Esophagus muscularis mucosa (tissue), 4 donors: Measurements from ENCODE around the gene TNPO1. TPM values are rescaled to one million over a fixed set of nuclear protein-coding genes. Genes with fewer than 3 reads are reported as not detected.

Source experiments
- DNase-seq: peaks from one replicate; pipeline ENCODE4 v3.0.0-alpha.2; 2017; ENCODE audit errors: extremely low spot score
- H3K27ac ChIP-seq, 4 donors: fragments of 200-600 bp; sonication (generic); replicated peaks in 1 of 4; 1 replicate in 3 of 4; 2 replicates in 1 of 4; pipeline ENCODE4 v1.5.1; 2016 to 2019; ENCODE audit warnings: mild to moderate bottlenecking in 1 of 4
- H3K27me3 ChIP-seq, 4 donors: fragments of 200-600 bp; sonication (generic); one replicate each; pipeline versions ENCODE4 v1.5.1 to v1.6.0; 2016 to 2019
- H3K36me3 ChIP-seq, 4 donors: fragments of 200-600 bp; sonication (generic); one replicate each; pipeline ENCODE4 v1.5.1; 2016 to 2019
- H3K4me1 ChIP-seq, 4 donors: fragments of 200-600 bp; sonication (generic); one replicate each; pipeline ENCODE4 v1.5.1; 2016 to 2019
- H3K4me3 ChIP-seq, 4 donors: fragments of 200-600 bp; sonication (generic); 1 replicate in 2 of 4; 2 replicates in 2 of 4; pipeline ENCODE4 v1.5.1; 2016 to 2019; ENCODE audit warnings: mild to moderate bottlenecking in 4 of 4, moderate library complexity in 1 of 4
- H3K9me3 ChIP-seq, 4 donors: fragments of 200-600 bp; sonication (generic); 1 replicate in 3 of 4; 2 replicates in 1 of 4; pipeline ENCODE4 v1.5.1; 2016 to 2019
- EP300 ChIP-seq: sonication (generic); formaldehyde crosslinking; IDR thresholded peaks from one replicate; pipeline ENCODE4 v1.6.1; 2017; ENCODE audit warnings: antibody characterized with exemption
- POLR2A ChIP-seq: fragments of 450-650 bp; IDR thresholded peaks from one replicate; pipeline ENCODE4 v1.6.1; 2017; ENCODE audit warnings: antibody characterized with exemption, moderate library complexity, mild to moderate bottlenecking, low read depth
- POLR2AphosphoS5 ChIP-seq, 2 donors: sonication (generic); formaldehyde crosslinking; IDR thresholded peaks; one replicate each; pipeline ENCODE4 v1.6.1; 2017; ENCODE audit warnings: antibody characterized with exemption in 2 of 2
- WGBS: methylation state at CpG from one replicate; pipeline ENCODE4 v1.1.5; 2018; 5-methylcytosine and 5-hydroxymethylcytosine counted together
- intact Hi-C: fragments of 100-400 bp; cut with DNase I; formaldehyde crosslinking; loops from one replicate; pipeline ENCODE4 v1.15.1; 2023
- total RNA-seq, 4 donors: library from RNA; depleted of rRNA; stranded (reverse); fragments of >200 nt; gene quantifications; one replicate each; pipeline versions ENCODE4 v1.1.0 to v1.2.1, GENCODE V29; 2016
- TF ChIP-seq, protein P1 (sequence below), 3 experiments: fragments of 200-600 bp in 2 of 3; fragments of 450-650 bp in 1 of 3; sonication (generic) in 2 of 3; IDR thresholded peaks; one replicate each; pipeline ENCODE4 v1.5.1; 2017 to 2019; ENCODE audit warnings: antibody characterized with exemption in 3 of 3, mild to moderate bottlenecking in 2 of 3, moderate library complexity in 1 of 3

Gene TNPO1
- total RNA-seq, 4 donors from 2014 or later, result 67.8 to 81.8 (median 71.3) TPM

DNA sequence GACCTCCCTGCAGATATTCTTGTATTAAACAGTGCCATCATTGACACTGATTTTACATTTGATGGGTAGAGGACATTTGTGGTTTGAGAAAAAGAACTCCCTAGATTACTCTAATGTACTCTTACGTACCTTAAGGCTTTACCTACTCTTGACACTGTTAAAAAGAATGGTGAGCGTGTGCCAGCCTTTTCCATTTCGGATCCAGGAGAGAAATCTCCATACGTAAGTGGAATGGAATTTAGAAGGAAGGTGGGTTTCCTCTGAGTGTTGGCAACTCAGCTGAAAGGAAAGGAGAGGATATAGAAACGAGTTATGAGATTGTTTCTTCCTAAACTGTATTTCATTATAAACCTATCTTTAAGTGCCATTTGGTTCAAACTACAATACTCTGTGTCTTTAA lies 40.9 kb downstream of the TNPO1 start:
- intact Hi-C loops, result no loop called here
- H3K4me1 ChIP-seq, result peaks cover 33 to 68% (median 54%) of the 10 kb centered on the region in 4 donors
- 82% methylated on average over 5 of the region's 5 CpGs for WGBS

DNA sequence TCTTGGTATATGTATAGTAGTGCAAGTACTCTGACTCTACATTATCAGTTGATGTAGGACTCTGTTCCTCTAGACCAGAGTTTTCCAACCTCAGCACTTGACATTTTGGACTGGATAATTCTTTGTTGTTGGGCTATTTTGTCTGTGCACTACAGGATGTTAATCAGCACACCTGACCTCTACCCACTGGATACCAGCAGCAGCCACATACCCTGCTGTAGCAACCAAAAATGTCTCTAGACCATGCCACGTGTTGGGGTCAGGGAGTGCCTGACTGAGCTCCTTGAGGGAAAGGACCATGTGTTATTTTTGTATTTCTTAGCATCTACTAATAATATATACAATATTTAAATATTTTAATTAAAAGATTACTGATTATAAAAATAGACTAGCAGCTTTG lies 42.7 kb downstream of the TNPO1 start:
- TF ChIP-seq, protein P1, sequence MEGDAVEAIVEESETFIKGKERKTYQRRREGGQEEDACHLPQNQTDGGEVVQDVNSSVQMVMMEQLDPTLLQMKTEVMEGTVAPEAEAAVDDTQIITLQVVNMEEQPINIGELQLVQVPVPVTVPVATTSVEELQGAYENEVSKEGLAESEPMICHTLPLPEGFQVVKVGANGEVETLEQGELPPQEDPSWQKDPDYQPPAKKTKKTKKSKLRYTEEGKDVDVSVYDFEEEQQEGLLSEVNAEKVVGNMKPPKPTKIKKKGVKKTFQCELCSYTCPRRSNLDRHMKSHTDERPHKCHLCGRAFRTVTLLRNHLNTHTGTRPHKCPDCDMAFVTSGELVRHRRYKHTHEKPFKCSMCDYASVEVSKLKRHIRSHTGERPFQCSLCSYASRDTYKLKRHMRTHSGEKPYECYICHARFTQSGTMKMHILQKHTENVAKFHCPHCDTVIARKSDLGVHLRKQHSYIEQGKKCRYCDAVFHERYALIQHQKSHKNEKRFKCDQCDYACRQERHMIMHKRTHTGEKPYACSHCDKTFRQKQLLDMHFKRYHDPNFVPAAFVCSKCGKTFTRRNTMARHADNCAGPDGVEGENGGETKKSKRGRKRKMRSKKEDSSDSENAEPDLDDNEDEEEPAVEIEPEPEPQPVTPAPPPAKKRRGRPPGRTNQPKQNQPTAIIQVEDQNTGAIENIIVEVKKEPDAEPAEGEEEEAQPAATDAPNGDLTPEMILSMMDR (IDR thresholded peaks at IDR 0.05), result no peak
- TF ChIP-seq POLR2AphosphoS5 (IDR thresholded peaks at IDR 0.05), result no peak
- TF ChIP-seq EP300, result no peak
- no peak for TF ChIP-seq POLR2A

More for the DNA sequence above, 40.9 kb downstream of the TNPO1 start:
- DNase-seq, result no peak
- Histone ChIP-seq H3K27me3 (no peaks in the 10 kb centered on the region), H3K36me3 (peaks cover 14 to 62% (median 39%) of the 10 kb centered on the region in 4 donors), H3K27ac (no peak overlapping the region), H3K9me3 (no peaks in the 10 kb centered on the region), H3K4me3 (no peak overlapping the region)
- TF ChIP-seq POLR2A, result no peak
- no peak for TF ChIP-seq POLR2AphosphoS5 (IDR thresholded peaks at IDR 0.05)
- TF ChIP-seq EP300, result no peak
- TF ChIP-seq, protein P1 (IDR thresholded peaks at IDR 0.05), result no peak

DNA sequence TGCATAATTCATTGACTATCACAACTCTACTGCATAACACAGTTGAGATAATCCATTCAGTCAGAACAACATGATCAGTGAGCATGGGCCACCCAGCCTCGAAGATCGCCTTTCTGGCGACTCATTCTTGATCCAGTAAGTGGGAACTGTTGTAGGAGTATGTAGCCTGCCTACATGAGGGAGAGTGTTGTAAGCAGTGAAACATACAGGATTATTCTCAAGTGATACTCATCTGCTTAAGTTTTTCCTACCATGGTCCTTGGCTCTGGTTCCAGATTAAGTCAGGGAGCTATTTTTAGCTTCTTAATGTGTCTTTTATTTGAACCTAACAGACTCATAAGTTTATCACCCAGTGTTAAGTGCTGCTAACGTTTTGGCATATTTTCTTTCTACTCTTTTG lies 44.0 kb downstream of the TNPO1 start:
- H3K4me1 ChIP-seq, result peaks cover 20 to 39% (median 32%) of the 10 kb centered on the region in 4 donors
- H3K27me3 ChIP-seq, result no peaks in the 10 kb centered on the region
- TF ChIP-seq POLR2A (no peak), EP300 (no peak), POLR2AphosphoS5 (IDR thresholded peaks at IDR 0.05) (no peak)
- TF ChIP-seq, protein P1 (IDR thresholded peaks at IDR 0.05), result no peak
- no peaks in the 10 kb centered on the region for H3K9me3 ChIP-seq
- peaks cover 22 to 80% (median 60%) of the 10 kb centered on the region in 4 donors for H3K36me3 ChIP-seq
- no peak overlapping the region for H3K4me3 ChIP-seq
- intact Hi-C loops, result no loop called here
- WGBS, result 65% methylated on average over 4 of the region's 4 CpGs
- no peak for DNase-seq
- H3K27ac ChIP-seq, result peak overlapping the region in 2 of 4 donors; percentile 43 to 54

More for the DNA sequence above, 42.7 kb downstream of the TNPO1 start:
- H3K4me3 ChIP-seq, result no peak overlapping the region
- no peaks in the 10 kb centered on the region for H3K27me3 ChIP-seq
- H3K9me3 ChIP-seq, result no peaks in the 10 kb centered on the region
- peaks cover 19 to 76% (median 51%) of the 10 kb centered on the region in 4 donors for H3K36me3 ChIP-seq
- no peak for DNase-seq
- intact Hi-C loops, result no loop called here
- WGBS, result 53% methylated on average over 1 of the region's 1 CpG
- peaks cover 25 to 52% (median 41%) of the 10 kb centered on the region in 4 donors for H3K4me1 ChIP-seq
- no peak overlapping the region for H3K27ac ChIP-seq

DNA sequence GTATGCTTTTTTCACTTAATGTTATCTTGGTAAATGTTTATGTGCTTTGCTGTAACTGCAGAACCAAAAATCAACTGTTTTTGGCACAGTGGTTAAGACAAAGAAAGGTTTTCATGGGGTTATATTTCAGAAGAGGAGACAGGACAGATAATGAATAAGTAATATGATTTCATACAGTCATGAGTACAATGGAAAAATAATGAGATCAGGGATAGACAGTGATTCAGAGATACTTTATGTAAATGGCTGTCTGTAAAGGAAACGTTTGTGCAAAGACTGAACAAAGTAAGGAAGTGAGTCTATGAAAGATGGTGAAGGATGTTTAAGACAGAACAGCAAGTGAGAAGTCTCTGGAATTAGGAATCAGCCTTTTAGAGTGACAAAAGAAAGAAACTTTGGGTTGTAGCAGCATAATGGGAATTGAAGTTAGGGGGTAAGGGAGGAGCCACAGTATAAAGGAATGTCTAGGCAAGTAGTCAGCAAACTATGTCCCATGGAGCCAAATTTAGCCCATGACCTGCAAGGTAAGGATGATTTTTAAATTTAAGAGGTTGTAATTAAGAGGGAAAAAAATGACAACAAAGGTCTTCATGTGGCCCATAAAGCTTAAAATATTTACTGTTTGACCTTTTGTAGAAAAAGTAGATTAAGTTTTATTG lies 55.0 kb downstream of the TNPO1 start:
- H3K27me3 ChIP-seq, result no peaks in the 10 kb centered on the region

More for the DNA sequence above, 55.0 kb downstream of the TNPO1 start:
- H3K27ac ChIP-seq, result no peak overlapping the region
- TF ChIP-seq, protein P1 (IDR thresholded peaks at IDR 0.05), result no peak
- TF ChIP-seq POLR2AphosphoS5 (IDR thresholded peaks at IDR 0.05), result no peak
- no peak for TF ChIP-seq EP300
- TF ChIP-seq POLR2A, result no peak
- 13% methylated on average over 1 of the region's 1 CpG for WGBS
- peaks cover 23 to 85% (median 56%) of the 10 kb centered on the region in 4 donors for H3K36me3 ChIP-seq
- H3K4me3 ChIP-seq, result no peak overlapping the region
- H3K4me1 ChIP-seq, result peaks cover 7 to 13% (median 10%) of the 10 kb centered on the region in 4 donors
- no peaks in the 10 kb centered on the region for H3K9me3 ChIP-seq
- DNase-seq, result no peak
- intact Hi-C loops, result no loop called here
